Measurements from ENCODE around the gene SACS.

SACS gene

DNA sequence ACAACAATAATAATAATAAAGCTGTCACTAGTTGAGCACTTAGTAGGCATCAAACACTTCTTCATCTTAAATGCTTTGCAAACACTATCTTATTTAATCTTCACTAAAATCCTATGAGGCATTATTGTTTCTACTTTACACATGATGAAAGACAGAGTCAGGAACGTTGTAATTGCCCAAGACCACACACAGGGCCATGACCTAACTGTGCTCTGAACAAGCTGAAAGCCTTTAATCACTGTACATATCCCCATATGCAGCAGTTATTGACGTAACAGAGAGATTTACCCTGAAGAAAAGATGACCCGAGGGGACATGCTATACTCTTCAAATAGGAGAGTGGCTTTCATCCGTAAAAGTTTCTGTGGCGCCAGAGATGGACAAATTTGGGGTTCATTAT lies 53.0 kb downstream of the SACS start:
- no peak overlapping the region for H3K4me3 ChIP-seq (ENCODE audit: low read depth, low read length)
- no peaks in the 10 kb centered on the region for H3K9me3 ChIP-seq (ENCODE audit: control insufficient read depth, insufficient read depth, low read length)
- no peaks in the 10 kb centered on the region for H3K36me3 ChIP-seq (ENCODE audit: control insufficient read depth, insufficient read depth, low read length)
- peaks cover 26% of the 10 kb centered on the region for H3K4me1 ChIP-seq (ENCODE audit: control insufficient read depth, insufficient read depth, low read length)
- no peak overlapping the region for H3K27ac ChIP-seq (ENCODE audit: low read depth, low read length)
- H3K27me3 ChIP-seq (ENCODE audit: control insufficient read depth, insufficient read depth, low read length) = no peaks in the 10 kb centered on the region
- no peak overlapping the region for H3K9ac ChIP-seq (ENCODE audit: low read depth, low read length)

DNA sequence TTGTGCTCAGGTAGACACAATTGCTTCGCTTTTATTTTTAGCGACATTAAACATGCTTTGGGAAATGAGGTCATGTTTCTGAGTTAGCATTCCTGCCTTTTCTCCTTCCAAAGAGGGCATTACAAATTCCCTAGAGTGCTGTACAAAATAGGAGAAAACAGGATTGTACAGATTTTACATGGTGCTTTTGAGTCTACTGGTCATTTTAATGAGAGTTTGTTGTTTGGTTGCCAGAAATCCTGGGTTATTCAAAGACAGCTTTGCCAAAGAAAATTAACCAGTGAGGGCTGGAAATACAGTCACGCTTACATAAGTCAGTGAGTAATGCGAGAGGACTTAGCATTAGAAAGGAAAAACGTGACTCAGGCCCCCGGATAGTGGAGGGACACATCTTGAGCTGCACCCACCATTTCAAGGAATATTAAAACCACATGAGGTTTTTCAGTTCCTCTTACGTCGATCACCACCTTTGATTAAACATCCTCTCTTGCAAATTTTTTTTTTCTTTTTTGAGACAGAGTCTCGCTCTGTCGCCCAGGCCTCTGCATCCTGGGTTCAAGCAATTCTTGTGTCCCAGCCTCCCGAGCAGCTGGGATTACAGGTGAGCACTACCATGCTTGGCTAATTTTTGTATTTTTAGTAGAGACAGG lies 55.4 kb downstream of the SACS start:
- H3K4me1 ChIP-seq (ENCODE audit: control insufficient read depth, insufficient read depth, low read length) = peaks cover 26% of the 10 kb centered on the region

DNA sequence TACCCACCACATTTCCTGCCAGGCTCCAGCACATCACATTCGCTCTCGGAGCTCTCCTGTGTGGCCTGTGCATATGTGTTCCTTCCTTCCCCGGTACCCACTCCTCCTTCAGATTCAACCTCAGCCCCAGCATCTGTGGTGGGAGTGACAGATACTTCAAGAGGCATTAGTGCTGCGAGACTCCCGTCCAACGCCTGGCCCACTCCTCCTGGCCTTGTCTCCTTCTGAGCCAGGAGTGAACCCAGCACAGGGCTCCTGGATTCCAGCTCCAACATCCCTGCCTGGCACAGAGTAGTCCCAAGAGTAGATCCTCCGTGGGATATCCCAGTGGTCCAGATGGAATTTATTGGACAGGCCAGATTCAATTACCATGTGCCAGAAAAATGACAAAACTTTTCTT lies 55.9 kb downstream of the SACS start:
- H3K4me1 ChIP-seq (ENCODE audit: control insufficient read depth, insufficient read depth, low read length) = peaks cover 26% of the 10 kb centered on the region
- no peak overlapping the region for H3K9ac ChIP-seq (ENCODE audit: low read depth, low read length)
- no peak overlapping the region for H3K4me3 ChIP-seq (ENCODE audit: low read depth, low read length)
- H3K27me3 ChIP-seq (ENCODE audit: control insufficient read depth, insufficient read depth, low read length) = no peaks in the 10 kb centered on the region
- peak overlapping the region; percentile 75 for H3K27ac ChIP-seq (ENCODE audit: low read depth, low read length)
- H3K36me3 ChIP-seq (ENCODE audit: control insufficient read depth, insufficient read depth, low read length) = peaks cover 7% of the 10 kb centered on the region; the same call in 1 of the 2 replicates
- H3K9me3 ChIP-seq (ENCODE audit: control insufficient read depth, insufficient read depth, low read length) = no peaks in the 10 kb centered on the region

More for the DNA sequence above, 55.4 kb downstream of the SACS start:
- Histone ChIP-seq H3K27ac (ENCODE audit: low read depth, low read length) (peak overlapping the region; percentile 75), H3K4me3 (ENCODE audit: low read depth, low read length) (no peak overlapping the region), H3K9me3 (ENCODE audit: control insufficient read depth, insufficient read depth, low read length) (no peaks in the 10 kb centered on the region), H3K9ac (ENCODE audit: low read depth, low read length) (peak overlapping the region; percentile 45; the same call in 1 of the 2 replicates), H3K36me3 (ENCODE audit: control insufficient read depth, insufficient read depth, low read length) (peaks cover 2% of the 10 kb centered on the region; the same call in 1 of the 2 replicates), H3K27me3 (ENCODE audit: control insufficient read depth, insufficient read depth, low read length) (no peaks in the 10 kb centered on the region)

DNA sequence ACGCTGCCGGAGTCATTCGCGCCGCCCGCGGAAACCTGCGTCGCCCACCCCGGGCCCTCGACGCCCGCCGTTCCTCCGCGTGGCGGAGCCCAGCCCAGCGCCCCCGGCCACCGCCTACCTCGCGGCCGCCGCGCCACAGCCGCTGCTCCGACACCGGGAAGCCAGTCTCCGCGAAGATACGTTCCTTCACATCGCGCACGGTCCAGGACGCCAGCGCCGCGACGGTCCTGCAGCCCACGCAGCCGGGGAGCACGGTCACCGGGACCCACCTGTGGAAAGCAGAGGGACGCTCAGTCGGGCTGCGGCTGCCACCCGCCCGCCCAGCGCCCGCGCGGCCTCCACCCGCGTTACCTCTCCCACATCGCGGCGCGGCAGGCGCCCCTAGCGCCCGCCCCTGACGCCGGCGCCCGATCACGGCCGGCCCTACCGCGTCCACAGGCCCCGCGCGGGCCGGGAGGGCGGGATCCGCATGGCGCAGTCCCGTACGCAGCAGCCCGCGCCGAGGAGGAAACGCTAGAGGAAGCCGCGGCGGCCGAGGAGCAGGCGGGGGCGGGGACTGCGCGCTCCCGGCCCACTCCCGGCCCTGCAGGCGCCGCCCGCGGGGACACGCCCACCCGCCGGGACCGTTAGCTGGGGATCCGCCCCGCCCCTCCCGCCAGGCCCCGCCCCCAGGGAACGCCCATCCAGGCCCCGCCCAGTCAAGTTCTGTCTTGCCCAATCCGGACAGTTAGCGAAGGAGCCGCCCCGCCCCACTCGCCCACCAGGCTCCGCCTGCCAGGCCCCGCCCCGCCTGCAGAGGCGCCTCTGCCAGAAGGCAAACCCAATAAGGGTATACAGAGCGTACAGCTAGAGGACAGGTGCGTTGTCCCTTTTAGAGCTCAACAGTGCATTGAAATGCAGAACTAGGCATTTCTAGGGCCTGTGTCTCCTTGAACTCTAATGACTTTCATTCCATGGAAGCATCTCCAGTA lies 58.2 kb downstream of the SACS start:
- H3K4me1 ChIP-seq (ENCODE audit: control insufficient read depth, insufficient read depth, low read length) = peaks cover 23% of the 10 kb centered on the region

DNA sequence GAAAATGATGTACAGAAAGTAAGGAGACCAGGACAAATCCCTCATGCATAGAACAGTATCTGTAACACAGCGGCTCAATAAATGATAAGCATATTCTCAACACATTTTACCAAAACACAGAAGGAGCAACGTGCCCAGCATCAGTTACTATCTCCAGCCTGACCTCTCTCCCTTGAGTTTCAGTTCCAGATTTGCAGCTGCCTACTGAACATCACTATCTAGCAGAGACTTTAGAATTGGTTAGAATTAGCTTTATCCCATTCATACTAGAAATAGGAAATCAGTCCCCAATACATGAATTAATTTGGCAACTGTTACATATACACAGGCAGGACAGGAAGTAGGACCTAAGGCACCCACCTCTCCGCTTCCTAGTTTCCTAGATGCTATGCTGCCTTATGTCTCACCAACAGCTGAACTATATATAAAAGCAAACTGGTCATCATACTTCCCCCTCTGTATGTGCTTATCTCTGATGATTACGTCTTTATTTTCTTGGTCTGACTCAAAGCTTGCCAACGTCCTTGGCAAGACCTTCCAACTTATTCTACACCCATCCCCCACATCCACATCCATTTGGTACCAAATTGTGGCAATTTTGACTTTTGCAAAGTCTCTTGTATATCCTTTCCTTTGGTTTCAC lies 61.1 kb downstream of the SACS start:
- Histone ChIP-seq H3K9ac (ENCODE audit: low read depth, low read length) (no peak overlapping the region), H3K27ac (ENCODE audit: low read depth, low read length) (no peak overlapping the region), H3K36me3 (ENCODE audit: control insufficient read depth, insufficient read depth, low read length) (peaks cover 53% of the 10 kb centered on the region), H3K27me3 (ENCODE audit: control insufficient read depth, insufficient read depth, low read length) (no peaks in the 10 kb centered on the region), H3K4me1 (ENCODE audit: control insufficient read depth, insufficient read depth, low read length) (peaks cover 6% of the 10 kb centered on the region; the same call in 1 of the 2 replicates), H3K4me3 (ENCODE audit: low read depth, low read length) (no peak overlapping the region; the same call in 1 of the 2 replicates), H3K9me3 (ENCODE audit: control insufficient read depth, insufficient read depth, low read length) (no peaks in the 10 kb centered on the region)

More for the DNA sequence above, 58.2 kb downstream of the SACS start:
- H3K4me3 ChIP-seq (ENCODE audit: low read depth, low read length) = peak overlapping the region; percentile 87
- no peaks in the 10 kb centered on the region for H3K9me3 ChIP-seq (ENCODE audit: control insufficient read depth, insufficient read depth, low read length)
- H3K36me3 ChIP-seq (ENCODE audit: control insufficient read depth, insufficient read depth, low read length) = peaks cover 28% of the 10 kb centered on the region
- no peaks in the 10 kb centered on the region for H3K27me3 ChIP-seq (ENCODE audit: control insufficient read depth, insufficient read depth, low read length)
- peak overlapping the region; percentile 16 for H3K27ac ChIP-seq (ENCODE audit: low read depth, low read length)
- peak overlapping the region; percentile 75 for H3K9ac ChIP-seq (ENCODE audit: low read depth, low read length)

DNA sequence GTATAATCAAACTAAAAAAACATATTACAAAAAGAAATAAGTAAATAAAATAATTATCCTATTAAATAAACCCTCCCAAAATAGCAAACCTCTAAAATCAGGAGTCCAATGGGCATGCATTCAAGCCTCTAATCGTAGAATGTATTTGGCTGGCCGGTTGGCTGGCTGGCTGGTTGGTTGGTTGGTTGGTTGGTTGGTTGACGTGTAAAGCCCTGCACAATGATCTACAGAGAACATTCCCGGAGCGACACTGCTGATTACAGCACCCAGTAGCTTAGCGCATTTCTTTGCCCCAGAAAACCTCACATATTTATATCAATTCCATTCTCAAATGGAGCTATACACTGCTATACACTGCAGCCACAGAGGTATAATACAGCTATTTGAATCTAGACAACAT lies 65.6 kb downstream of the SACS start:
- Histone ChIP-seq H3K27ac (ENCODE audit: low read depth, low read length) (no peak overlapping the region), H3K9me3 (ENCODE audit: control insufficient read depth, insufficient read depth, low read length) (no peaks in the 10 kb centered on the region), H3K27me3 (ENCODE audit: control insufficient read depth, insufficient read depth, low read length) (no peaks in the 10 kb centered on the region), H3K36me3 (ENCODE audit: control insufficient read depth, insufficient read depth, low read length) (peaks cover 88% of the 10 kb centered on the region), H3K4me1 (ENCODE audit: control insufficient read depth, insufficient read depth, low read length) (no peaks in the 10 kb centered on the region), H3K9ac (ENCODE audit: low read depth, low read length) (no peak overlapping the region), H3K4me3 (ENCODE audit: low read depth, low read length) (no peak overlapping the region)

DNA sequence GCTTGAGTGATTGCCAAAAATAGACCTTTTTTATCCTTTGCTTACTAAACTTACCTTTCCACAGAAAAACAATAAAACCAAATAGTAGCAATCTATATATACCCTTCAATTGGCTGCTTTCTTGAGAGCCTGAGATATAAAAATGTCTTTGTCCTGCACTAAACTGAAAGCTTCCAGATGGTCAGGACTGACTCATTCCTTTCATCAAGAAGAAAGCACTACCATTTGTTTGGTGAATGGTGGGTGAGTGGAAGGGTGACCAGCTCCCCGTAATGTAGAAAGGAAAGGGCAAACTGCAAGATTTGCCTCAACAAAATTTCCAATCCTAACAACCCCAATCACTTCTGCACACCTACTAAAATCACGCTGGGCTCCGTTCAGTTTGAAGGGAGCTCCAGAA lies 67.8 kb downstream of the SACS start:
- Histone ChIP-seq H3K27ac (ENCODE audit: low read depth, low read length) (no peak overlapping the region), H3K9me3 (ENCODE audit: control insufficient read depth, insufficient read depth, low read length) (no peaks in the 10 kb centered on the region), H3K4me1 (ENCODE audit: control insufficient read depth, insufficient read depth, low read length) (no peaks in the 10 kb centered on the region), H3K9ac (ENCODE audit: low read depth, low read length) (no peak overlapping the region), H3K27me3 (ENCODE audit: control insufficient read depth, insufficient read depth, low read length) (no peaks in the 10 kb centered on the region), H3K36me3 (ENCODE audit: control insufficient read depth, insufficient read depth, low read length) (peaks cover 76% of the 10 kb centered on the region), H3K4me3 (ENCODE audit: low read depth, low read length) (no peak overlapping the region)

DNA sequence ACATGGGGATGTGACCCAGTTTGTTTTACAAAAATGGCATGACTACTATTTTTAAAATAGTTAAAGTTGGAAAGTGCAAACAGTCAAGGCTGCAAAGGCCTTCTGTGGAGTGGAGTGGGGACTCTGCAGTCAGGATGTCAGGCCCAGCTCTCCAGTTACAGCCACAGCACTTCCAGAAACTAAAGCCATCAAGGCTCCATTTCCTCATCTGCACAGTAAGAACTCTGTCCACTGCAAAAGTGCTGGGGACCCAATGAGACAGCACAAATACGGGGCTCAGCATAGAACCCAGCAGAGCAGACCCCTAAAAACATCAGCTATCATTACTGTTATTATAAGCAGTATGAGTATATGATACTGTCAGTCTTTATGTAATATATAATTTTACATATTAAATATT lies 73.6 kb downstream of the SACS start:
- Histone ChIP-seq H3K4me1 (ENCODE audit: control insufficient read depth, insufficient read depth, low read length) (no peaks in the 10 kb centered on the region), H3K36me3 (ENCODE audit: control insufficient read depth, insufficient read depth, low read length) (peaks cover 71% of the 10 kb centered on the region), H3K9ac (ENCODE audit: low read depth, low read length) (no peak overlapping the region), H3K27ac (ENCODE audit: low read depth, low read length) (no peak overlapping the region), H3K27me3 (ENCODE audit: control insufficient read depth, insufficient read depth, low read length) (no peaks in the 10 kb centered on the region), H3K4me3 (ENCODE audit: low read depth, low read length) (no peak overlapping the region), H3K9me3 (ENCODE audit: control insufficient read depth, insufficient read depth, low read length) (no peaks in the 10 kb centered on the region)

DNA sequence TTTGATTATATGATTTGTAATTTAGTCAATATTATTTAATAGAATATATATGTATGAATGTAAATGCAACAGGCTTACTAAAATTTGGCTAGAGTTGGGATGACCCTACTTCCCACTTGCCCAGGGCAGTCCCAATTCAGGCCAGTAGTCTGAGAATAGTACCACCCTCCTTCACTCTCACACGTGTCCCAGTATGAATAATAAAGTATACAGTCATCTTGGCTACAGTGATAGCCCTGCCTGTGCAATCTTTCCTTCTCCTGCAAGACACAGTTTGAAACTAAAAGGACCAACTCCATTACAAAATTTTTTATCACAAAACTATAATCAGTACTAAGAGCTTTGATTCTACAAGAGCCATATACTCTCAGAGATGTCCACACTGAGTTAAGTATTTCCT lies 76.2 kb downstream of the SACS start:
- Histone ChIP-seq H3K36me3 (ENCODE audit: control insufficient read depth, insufficient read depth, low read length) (peaks cover 80% of the 10 kb centered on the region), H3K27ac (ENCODE audit: low read depth, low read length) (no peak overlapping the region), H3K4me3 (ENCODE audit: low read depth, low read length) (no peak overlapping the region), H3K9me3 (ENCODE audit: control insufficient read depth, insufficient read depth, low read length) (no peaks in the 10 kb centered on the region), H3K4me1 (ENCODE audit: control insufficient read depth, insufficient read depth, low read length) (no peaks in the 10 kb centered on the region), H3K9ac (ENCODE audit: low read depth, low read length) (no peak overlapping the region), H3K27me3 (ENCODE audit: control insufficient read depth, insufficient read depth, low read length) (no peaks in the 10 kb centered on the region)

DNA sequence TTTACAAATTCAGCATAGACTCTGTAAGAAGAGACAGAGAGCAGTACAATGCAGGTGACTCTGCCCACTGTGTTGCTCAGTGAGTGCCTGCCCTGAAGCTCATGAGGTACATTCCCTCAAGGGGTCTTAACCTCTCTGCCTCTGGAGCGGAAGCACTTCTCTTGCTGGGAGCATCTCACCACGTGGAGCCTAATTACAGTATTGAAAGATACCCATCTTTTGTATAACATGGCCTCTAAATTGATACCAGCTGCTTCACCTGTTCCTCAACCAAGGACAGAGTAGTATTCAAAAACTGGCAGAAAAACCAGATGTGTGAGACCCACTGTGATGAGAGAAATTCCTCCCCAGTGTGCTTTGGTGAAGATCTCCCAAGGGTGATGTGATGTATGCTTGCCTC lies 77.1 kb downstream of the SACS start:
- Histone ChIP-seq H3K4me3 (ENCODE audit: low read depth, low read length) (no peak overlapping the region), H3K27me3 (ENCODE audit: control insufficient read depth, insufficient read depth, low read length) (no peaks in the 10 kb centered on the region), H3K9me3 (ENCODE audit: control insufficient read depth, insufficient read depth, low read length) (no peaks in the 10 kb centered on the region), H3K4me1 (ENCODE audit: control insufficient read depth, insufficient read depth, low read length) (no peaks in the 10 kb centered on the region), H3K27ac (ENCODE audit: low read depth, low read length) (no peak overlapping the region), H3K36me3 (ENCODE audit: control insufficient read depth, insufficient read depth, low read length) (peaks cover 81% of the 10 kb centered on the region), H3K9ac (ENCODE audit: low read depth, low read length) (no peak overlapping the region)

All from HUES48 (cell line).